ENCODE results near the gene FZR1. TPM values are rescaled to one million over a fixed set of nuclear protein-coding genes. Genes with fewer than 3 reads are reported as not detected.

Gene FZR1
- 10 to 100 TPM; 18.7 to 34.1 (median 23.8) TPM for total RNA-seq
- long read RNA-seq, partial matches to known transcripts, result 0 of 1 reads
- long read RNA-seq, other reads (novel, unspliced or antisense), result 1 of 1 reads

DNA sequence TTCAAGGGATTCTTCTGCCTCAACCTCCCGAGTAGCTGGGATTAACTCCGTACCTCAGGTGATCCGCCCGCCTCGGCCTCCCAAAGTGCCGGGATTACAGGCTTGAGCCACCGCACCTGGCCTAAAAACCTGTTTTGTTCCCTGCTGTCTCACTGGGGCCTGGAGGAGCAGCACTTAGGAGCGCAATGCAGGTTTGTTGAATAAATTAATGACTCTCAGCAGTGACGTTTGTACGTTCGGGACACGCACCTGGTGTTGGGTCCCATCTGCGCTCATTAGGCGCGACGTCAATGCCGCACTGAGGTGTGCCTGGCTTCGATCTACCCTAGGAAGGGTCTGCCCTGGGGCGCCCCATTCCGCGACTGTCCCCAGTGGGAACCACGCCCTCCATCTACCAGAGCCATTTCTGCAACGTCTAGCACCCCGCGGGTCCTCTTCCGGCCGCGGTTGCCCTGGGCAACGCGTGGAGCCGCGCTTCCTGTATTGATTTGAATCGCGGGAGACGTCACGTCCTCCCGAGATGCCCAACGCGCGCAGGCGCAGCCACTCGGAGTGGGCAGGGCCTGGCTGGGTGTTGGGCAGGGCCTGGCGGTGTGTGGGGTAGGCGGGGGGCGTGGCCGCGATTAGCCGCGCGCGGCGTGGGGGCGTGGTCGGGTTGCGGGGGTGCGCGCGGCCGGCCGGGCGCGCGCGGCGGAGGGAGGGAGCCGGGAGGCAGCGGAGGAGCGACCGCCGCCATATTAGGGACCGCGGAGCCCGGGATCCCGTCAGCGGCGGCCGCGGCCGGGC lies at the start of gene FZR1:
Gene FZR1, plus strand, starts transcription at position 714 of the 786 bp plus-strand sequence. CDS start 16,679 bp downstream, outside the sequence.
- Histone ChIP-seq H3K4me1 (peaks cover 0 to 19% (median 7%) of the 10 kb centered on the region in 4 donors), H3K4me3 (peak within 1 kb of the TSS; percentile 63 to 99 (median 89)), H3K27ac (peak within 1 kb of the TSS; percentile 79 to 92 (median 87)), H3K36me3 (peaks cover 0 to 3% (median 0%) of the 10 kb centered on the region in 4 donors), H3K27me3 (no peaks in the 10 kb centered on the region), H3K9me3 (no peaks in the 10 kb centered on the region)
- peak; percentile 84 for TF ChIP-seq POLR2A (IDR thresholded peaks at IDR 0.05)
- peak in 1 of 4 donors; percentile 7 for TF ChIP-seq CTCF (IDR thresholded peaks at IDR 0.05)
- WGBS (ENCODE audit: insufficient coverage, low coverage, low lambda C conversion rate, missing lambda C conversion rate), result 1% methylated on average over 25 of the region's 79 CpGs
- peak; percentile 99 to 100 (median 100) for DNase-seq
- intact Hi-C loops (cut with DNase I), result no loop called here
- ATAC-seq, result peak; percentile 86 to 91 (median 89)

DNA sequence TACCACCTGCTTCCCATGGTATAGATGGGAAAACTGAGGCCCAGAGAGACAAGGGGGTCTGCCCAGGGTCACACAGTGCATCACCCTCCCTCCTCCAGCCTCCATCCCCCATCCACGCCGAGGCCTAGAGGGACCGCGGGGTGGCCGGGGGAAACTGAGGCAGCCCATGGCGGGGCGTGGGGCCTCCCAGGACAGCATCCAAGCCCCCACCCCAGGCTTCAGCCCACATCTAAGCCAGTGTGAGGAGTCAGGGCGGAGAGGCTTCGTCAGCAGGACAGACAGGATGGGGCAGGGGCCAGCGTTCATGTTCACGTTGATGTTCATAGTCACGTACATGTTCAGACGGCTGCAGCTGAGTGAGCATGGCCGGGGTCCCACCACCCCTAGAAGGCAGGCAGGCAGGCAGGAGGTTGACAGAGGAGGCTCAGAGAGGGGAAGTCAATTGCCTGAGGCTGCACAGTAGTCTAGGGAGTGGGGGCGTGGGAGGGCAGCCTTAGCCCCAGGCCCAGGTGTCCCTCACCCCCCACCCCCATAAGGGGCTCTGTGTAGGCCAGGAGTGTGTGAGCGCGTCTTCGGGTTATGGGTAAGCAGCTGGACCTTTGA lies 49.1 kb upstream of the FZR1 start:
- WGBS (ENCODE audit: insufficient coverage, low coverage, low lambda C conversion rate, missing lambda C conversion rate), result 93% methylated on average over 3 of the region's 18 CpGs
- no peak for DNase-seq
- Histone ChIP-seq H3K4me3 (no peak overlapping the region), H3K36me3 (peaks cover 0 to 67% (median 28%) of the 10 kb centered on the region in 4 donors), H3K27me3 (no peaks in the 10 kb centered on the region), H3K27ac (peak overlapping the region in 1 of 3 donors; percentile 84), H3K9me3 (no peaks in the 10 kb centered on the region), H3K4me1 (peaks cover 0 to 20% (median 8%) of the 10 kb centered on the region in 4 donors)
- no peak for TF ChIP-seq POLR2A (IDR thresholded peaks at IDR 0.05)
- TF ChIP-seq CTCF (IDR thresholded peaks at IDR 0.05), result no peak
- ATAC-seq, result no peak
- intact Hi-C loops (cut with DNase I), result no loop called here

DNA sequence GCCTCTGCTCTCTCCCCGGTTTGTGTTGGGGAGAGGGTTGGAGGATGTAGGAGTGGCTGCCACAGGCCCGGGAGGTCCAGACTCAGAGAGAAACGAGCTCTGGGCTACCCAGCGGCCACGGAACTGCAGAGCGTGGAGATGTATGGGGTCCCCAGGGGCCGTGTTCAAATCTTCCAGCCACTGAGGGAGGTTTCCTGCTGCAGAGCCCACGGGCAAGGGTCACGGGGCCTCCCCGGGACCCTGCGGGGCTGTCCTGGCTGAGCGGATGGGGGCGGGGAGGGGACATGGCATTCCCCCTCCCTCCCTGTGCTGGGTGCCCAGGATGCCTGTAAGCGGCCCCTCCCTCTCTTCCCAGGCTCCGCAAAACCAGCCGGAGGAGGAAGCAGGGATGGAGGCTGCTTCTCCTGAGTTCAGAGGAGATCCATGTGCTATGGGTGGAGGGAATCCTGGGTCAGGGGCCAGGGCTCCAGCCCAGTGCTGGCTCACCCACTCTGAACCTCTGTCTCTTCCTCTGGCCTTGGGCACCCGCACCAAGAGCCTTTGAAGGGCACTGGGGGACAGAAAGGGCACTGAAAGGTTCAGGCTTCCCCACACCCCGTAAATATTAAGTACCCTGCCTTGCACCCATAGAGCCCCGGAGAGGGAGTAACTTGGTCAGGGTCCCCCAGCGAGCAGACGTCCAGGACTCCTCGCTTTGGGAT lies 48.4 kb upstream of the FZR1 start:
- H3K4me1 ChIP-seq, result peaks cover 0 to 20% (median 8%) of the 10 kb centered on the region in 4 donors
- no peaks in the 10 kb centered on the region for H3K27me3 ChIP-seq
- peaks cover 0 to 66% (median 26%) of the 10 kb centered on the region in 4 donors for H3K36me3 ChIP-seq
- TF ChIP-seq CTCF (IDR thresholded peaks at IDR 0.05) (no peak), POLR2A (IDR thresholded peaks at IDR 0.05) (no peak)
- no peaks in the 10 kb centered on the region for H3K9me3 ChIP-seq
- ATAC-seq (peak in 1 of 4 donors; percentile 3), DNase-seq (no peak)
- H3K27ac ChIP-seq, result peak overlapping the region in 2 of 3 donors; percentile 31 to 84
- WGBS (ENCODE audit: insufficient coverage, low coverage, low lambda C conversion rate, missing lambda C conversion rate), result 60% methylated on average over 1 of the region's 22 CpGs
- H3K4me3 ChIP-seq, result no peak overlapping the region
- intact Hi-C loops (cut with DNase I), result no loop called here

DNA sequence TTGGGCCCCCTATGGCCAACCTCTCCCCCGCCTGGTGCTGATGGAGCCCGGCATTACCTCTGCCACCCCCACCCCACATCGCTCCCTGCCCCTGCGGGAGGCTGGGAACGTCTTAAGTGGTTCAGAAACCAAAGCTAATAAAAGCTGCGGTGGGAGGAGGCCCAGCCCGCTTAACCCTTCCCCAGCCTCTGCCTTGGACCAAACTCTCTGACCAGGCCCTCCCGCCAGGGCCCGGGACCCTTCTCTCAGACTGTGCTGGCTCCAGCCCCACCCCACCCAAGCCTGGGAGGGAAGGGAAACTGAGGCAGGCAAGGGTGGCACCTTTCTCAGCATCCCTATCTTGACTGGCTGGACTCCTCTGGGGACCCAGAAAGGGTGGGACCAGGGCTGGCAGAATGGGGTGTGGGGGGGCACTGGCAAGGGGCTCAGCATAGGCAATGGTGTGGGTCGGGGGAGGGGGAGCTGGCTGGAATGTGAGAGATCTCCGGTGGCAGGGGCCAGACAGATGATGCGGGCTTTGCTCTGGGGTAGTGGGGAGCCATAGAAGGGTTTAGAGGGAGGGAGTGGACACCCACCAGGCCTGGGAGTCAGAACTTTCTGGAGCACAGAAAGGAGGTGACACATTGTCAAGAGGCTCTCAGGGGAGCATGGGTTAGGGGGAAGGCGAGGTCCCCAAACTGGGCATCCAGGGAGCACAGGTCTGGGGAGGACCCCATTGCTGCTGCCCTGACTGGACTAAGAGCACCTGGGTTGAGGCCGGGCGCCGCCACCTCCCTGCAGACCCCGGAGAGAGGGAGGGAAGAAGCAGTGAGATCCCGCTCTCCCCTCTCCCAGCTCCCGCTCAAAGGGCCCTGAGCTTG lies 47.7 kb upstream of the FZR1 start:
- no peaks in the 10 kb centered on the region for H3K9me3 ChIP-seq
- H3K27me3 ChIP-seq, result no peaks in the 10 kb centered on the region
- DNase-seq (no peak), ATAC-seq (peak in 3 of 4 donors; percentile 0 to 6 (median 2))
- H3K36me3 ChIP-seq, result peaks cover 0 to 66% (median 19%) of the 10 kb centered on the region in 4 donors
- peak overlapping the region; percentile 59 to 84 (median 80) for H3K27ac ChIP-seq
- intact Hi-C loops (cut with DNase I), result no loop called here
- no peak for TF ChIP-seq POLR2A (IDR thresholded peaks at IDR 0.05)
- no peak for TF ChIP-seq CTCF (IDR thresholded peaks at IDR 0.05)
- H3K4me3 ChIP-seq, result no peak overlapping the region
- WGBS (ENCODE audit: insufficient coverage, low coverage, low lambda C conversion rate, missing lambda C conversion rate), result 64% methylated on average over 11 of the region's 19 CpGs
- H3K4me1 ChIP-seq, result peaks cover 0 to 20% (median 8%) of the 10 kb centered on the region in 4 donors
